Adrenal gland (tissue), 12 donors: ENCODE data around the gene TFF1. TPM values are rescaled to one million over a fixed set of nuclear protein-coding genes. Genes with fewer than 3 reads are reported as not detected.

Experiments used
- DNase-seq, 7 donors: peaks; one replicate each; pipeline ENCODE4 v3.0.0-alpha.2; 2019 to 2020
- H3K27ac ChIP-seq, 5 donors: fragments of 200-600 bp; sonication (generic) in 4 of 5; 1 replicate in 3 of 5; 2 replicates in 2 of 5; pipeline versions ENCODE4 v1.5.1 to v1.8.0; 2016 to 2020; ENCODE audit warnings: mild to moderate bottlenecking in 1 of 5
- H3K27me3 ChIP-seq: fragments of 200-600 bp; 2 replicates; pipeline ENCODE4 v1.8.0; 2021
- H3K36me3 ChIP-seq, 2 donors: fragments of 200-600 bp; replicated peaks in 1 of 2; 1 replicate in 1 of 2; 2 replicates in 1 of 2; pipeline versions ENCODE4 v1.5.1 to v1.8.0; 2018 to 2022
- H3K4me1 ChIP-seq, 2 donors: fragments of 200-600 bp; replicated peaks in 1 of 2; 1 replicate in 1 of 2; 2 replicates in 1 of 2; pipeline versions ENCODE4 v1.5.1 to v1.8.0; 2018 to 2021
- H3K4me3 ChIP-seq, 4 donors: fragments of 200-600 bp; sonication (generic) in 3 of 4; one replicate each; pipeline ENCODE4 v1.5.1; 2016 to 2018
- H3K9me3 ChIP-seq, 3 donors: fragments of 200-600 bp; sonication (generic) in 1 of 3; replicated peaks in 1 of 3; 1 replicate in 2 of 3; 2 replicates in 1 of 3; pipeline versions ENCODE4 v1.5.1 to v1.8.0; 2016 to 2021
- POLR2A ChIP-seq, 2 donors: fragments of 450-650 bp; IDR thresholded peaks; one replicate each; pipeline ENCODE4 v1.6.1; 2017; ENCODE audit warnings: antibody characterized with exemption in 2 of 2, mild to moderate bottlenecking in 2 of 2, moderate library complexity in 1 of 2
- WGBS, 4 donors: extraction: QIAGEN DNeasy Blood & Tissue Kit in 2 of 4; methylation state at CpG; one replicate each; pipeline versions ENCODE4 v1.1.5 to v1.1.7; 2013 to 2017; 5-methylcytosine and 5-hydroxymethylcytosine counted together
- intact Hi-C, 2 donors: fragments of 100-400 bp; cut with DNase I; formaldehyde crosslinking; loops; one replicate each; pipeline versions ENCODE4 v1.14.1 to v1.15.0; 2022 to 2023
- polyA plus RNA-seq, 3 donors: library from polyadenylated mRNA; stranded (reverse); fragments of 200-250 nt in 2 of 3; fragments of 350-450 nt in 1 of 3; fragmentation: Illumina TruSeq in 1 of 3; extraction: RNeasy Lipid Tissue Mini Kit (QIAGEN cat#74804) in 1 of 3; gene quantifications; one replicate each; pipeline ENCODE4 v1.2.3, GENCODE V29; 2013 to 2014
- total RNA-seq, 9 donors: library from RNA; depleted of rRNA in 4 of 9; stranded (reverse); fragments of >200 nt in 4 of 9; fragments of 120-200 nt in 1 of 9; fragmentation: NEBNext Ultra II Directional in 1 of 9; extraction: Animal tissue kit (Norgen Biotek cat#: 25700) in 1 of 9; gene quantifications; one replicate each; pipeline versions ENCODE4 v1.1.0 to v1.2.4, GENCODE V29; 2013 to 2023
- TF ChIP-seq, protein P1 (sequence below), 6 experiments: fragments of 450-650 bp in 4 of 6; fragments of 200-600 bp in 2 of 6; sonication (generic) in 1 of 6; IDR thresholded peaks; 1 replicate in 5 of 6; 2 replicates in 1 of 6; pipeline versions ENCODE4 v1.5.1 to v1.8.0; 2016 to 2021; ENCODE audit warnings: antibody characterized with exemption in 6 of 6, mild to moderate bottlenecking in 2 of 6, moderate library complexity in 1 of 6
- donor health status: healthy with polysubstance abuse.
- donor health status: Bipolar disorder and iron deficiency.
- donor health status: DM: yes; HTN: yes; CAD: no.
- donor health status: DM: no; HTN: no; CAD: no.
- donor health status: DM: no; HTN: no; CAD: no.
- donor health status: DM: yes; HTN: yes; CAD: no.

TFF1 gene
- total and polyA plus RNA-seq, 12 donors: 0.39 to 1.5 (median 0.72) TPM; not detected in 9

DNA sequence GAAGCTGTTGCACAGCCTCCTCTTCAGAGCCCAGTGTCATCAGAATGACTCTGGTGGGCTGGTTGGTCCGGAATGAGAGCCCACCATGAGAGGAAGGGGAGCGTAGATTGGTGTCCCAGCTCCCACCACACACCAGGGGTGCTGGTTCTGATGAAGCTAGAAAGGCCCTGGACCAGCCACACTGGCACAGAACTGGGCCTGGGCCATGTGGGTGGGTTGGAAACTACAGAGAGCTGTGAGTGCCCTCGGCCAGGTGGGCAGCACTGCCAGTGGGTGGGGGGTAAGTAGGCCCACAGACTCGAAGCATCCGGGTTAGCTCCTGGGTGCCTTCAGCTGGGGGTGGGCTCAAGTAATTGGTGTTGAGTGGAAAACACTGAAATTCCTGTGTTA lies 11.6 kb upstream of the TFF1 start:
- 40 to 85% (median 79%) methylated on average over 4 to 5 of the region's 5 CpGs for WGBS, 4 donors
- Histone ChIP-seq H3K4me1 (no peaks in the 10 kb centered on the region), H3K36me3 (no peaks in the 10 kb centered on the region), H3K4me3 (no peak overlapping the region), H3K27me3 (no peaks in the 10 kb centered on the region), H3K27ac (no peak overlapping the region), H3K9me3 (no peaks in the 10 kb centered on the region)
- DNase-seq: no peak
- TF ChIP-seq, protein P1, sequence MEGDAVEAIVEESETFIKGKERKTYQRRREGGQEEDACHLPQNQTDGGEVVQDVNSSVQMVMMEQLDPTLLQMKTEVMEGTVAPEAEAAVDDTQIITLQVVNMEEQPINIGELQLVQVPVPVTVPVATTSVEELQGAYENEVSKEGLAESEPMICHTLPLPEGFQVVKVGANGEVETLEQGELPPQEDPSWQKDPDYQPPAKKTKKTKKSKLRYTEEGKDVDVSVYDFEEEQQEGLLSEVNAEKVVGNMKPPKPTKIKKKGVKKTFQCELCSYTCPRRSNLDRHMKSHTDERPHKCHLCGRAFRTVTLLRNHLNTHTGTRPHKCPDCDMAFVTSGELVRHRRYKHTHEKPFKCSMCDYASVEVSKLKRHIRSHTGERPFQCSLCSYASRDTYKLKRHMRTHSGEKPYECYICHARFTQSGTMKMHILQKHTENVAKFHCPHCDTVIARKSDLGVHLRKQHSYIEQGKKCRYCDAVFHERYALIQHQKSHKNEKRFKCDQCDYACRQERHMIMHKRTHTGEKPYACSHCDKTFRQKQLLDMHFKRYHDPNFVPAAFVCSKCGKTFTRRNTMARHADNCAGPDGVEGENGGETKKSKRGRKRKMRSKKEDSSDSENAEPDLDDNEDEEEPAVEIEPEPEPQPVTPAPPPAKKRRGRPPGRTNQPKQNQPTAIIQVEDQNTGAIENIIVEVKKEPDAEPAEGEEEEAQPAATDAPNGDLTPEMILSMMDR (IDR thresholded peaks at IDR 0.05): no peak
- no peak for TF ChIP-seq POLR2A (IDR thresholded peaks at IDR 0.05)
- intact Hi-C loops: loop anchor here in 1 of 2 donors (5.0 kb wide), 1 partner anchor 61 kb away; the partner anchor contains the start of gene TFF3

DNA sequence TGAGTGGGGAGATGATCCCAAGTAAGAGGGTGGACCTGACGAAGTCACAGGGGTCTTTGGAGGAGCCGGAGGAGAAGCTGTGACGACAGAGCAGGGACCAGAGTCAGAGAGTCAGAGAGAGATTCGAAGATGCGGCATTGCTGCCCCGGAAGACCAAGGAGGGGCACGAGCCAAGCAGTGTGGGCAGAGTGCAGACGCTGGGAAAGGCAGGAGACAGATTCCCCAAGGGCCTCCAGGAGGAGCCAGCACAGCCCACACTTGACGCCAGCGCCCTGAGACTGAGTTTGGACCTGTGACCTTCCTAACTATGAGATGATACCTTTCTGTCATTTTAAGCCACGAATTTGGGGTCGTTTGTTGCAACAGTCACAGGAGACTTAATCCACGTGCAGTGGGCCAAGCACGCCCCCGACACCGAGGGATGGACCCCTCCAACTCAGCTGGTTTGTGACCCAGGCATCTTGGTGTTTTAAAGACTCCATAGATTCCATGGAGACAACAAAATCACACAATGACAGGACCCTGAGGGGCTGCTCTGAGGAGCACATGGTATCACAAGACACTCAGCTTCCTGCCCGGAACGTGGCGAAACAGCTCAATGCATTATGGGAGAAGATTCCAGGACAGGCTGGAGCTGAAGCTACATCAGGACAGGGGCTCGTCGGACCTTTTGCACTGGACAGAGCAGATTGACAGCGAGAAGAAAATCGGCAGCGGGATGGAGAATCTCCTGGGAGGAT lies 11.0 kb upstream of the TFF1 start:
- WGBS, 4 donors: 75 to 84% (median 80%) methylated on average over 24 of the region's 24 CpGs
- no peaks in the 10 kb centered on the region for H3K27me3 ChIP-seq
- TF ChIP-seq POLR2A (IDR thresholded peaks at IDR 0.05): no peak
- TF ChIP-seq, protein P1 (IDR thresholded peaks at IDR 0.05): no peak
- H3K36me3 ChIP-seq: no peaks in the 10 kb centered on the region
- no peaks in the 10 kb centered on the region for H3K4me1 ChIP-seq
- H3K27ac ChIP-seq: no peak overlapping the region
- H3K4me3 ChIP-seq: no peak overlapping the region
- no peaks in the 10 kb centered on the region for H3K9me3 ChIP-seq
- no peak for DNase-seq
- intact Hi-C loops: loop anchor here in 1 of 2 donors (5.0 kb wide), 1 partner anchor 60 kb away; the partner anchor contains the start of gene TFF3

DNA sequence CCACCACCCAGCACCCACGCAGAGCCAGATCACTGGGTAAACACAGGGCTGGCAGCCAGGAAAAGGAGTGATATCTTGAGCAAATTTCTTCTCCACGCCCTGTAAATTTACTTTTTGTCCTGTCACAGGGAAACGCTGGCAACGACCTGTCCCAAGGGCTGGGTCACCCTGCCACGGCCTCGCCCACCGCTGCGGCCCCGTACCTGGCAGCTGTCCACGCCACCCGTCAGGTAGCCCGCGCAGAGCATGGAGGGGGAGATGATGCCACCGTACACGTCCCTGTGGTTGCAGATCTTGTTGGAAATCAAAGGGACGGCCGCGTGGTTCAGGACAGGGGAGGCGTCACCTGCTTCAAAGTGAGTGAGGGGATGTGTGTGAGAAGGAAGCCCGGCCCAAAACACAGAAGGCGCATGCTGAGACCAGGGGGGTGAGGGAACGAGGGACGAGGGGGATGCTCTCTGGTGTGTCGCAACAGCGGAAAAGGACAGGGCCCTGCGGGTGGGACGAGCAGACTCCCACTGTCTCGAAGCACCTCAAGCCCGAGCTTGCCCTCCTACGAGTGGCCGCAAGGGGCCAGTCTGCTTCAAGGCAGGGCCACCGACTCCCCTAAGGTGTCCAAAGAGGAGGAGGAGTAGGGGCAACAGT lies 10.1 kb upstream of the TFF1 start:
- 78 to 81% (median 79%) methylated on average over 27 to 32 of the region's 32 CpGs for WGBS, 4 donors
- Histone ChIP-seq H3K27ac (no peak overlapping the region), H3K4me3 (no peak overlapping the region), H3K36me3 (no peaks in the 10 kb centered on the region), H3K9me3 (no peaks in the 10 kb centered on the region), H3K4me1 (no peaks in the 10 kb centered on the region), H3K27me3 (no peaks in the 10 kb centered on the region)
- peak in 1 of 7 donors; percentile 21 for DNase-seq
- intact Hi-C loops: loop anchor here in 1 of 2 donors (5.0 kb wide), 1 partner anchor 59 kb away; the partner anchor contains the start of gene TFF3
- TF ChIP-seq, protein P1 (IDR thresholded peaks at IDR 0.05): peak in 1 of 6 experiments; percentile 46
- no peak for TF ChIP-seq POLR2A (IDR thresholded peaks at IDR 0.05)

DNA sequence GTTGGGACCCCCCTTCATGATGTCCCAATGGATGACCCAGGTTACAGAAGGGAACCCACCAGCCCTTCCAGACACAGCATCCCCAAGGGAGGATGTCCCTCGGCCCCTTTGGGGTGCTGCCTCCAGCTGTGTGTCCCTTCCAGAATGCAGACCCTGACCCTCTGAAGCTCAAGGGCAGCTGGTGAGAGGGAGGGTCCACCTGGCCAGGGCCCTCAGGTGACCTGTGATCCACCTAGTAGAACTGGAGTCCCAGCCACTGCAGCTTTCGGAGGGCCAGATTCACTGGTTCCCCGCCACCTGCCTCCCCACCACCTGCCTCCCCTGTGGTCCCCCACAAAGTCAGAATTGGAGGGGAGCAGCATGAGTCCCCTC lies 9.6 kb upstream of the TFF1 start:
- Histone ChIP-seq H3K27ac (no peak overlapping the region), H3K4me3 (no peak overlapping the region), H3K27me3 (no peaks in the 10 kb centered on the region), H3K36me3 (no peaks in the 10 kb centered on the region), H3K9me3 (no peaks in the 10 kb centered on the region), H3K4me1 (no peaks in the 10 kb centered on the region)
- intact Hi-C loops: loop anchor here in 1 of 2 donors (5.0 kb wide), 1 partner anchor 59 kb away; the partner anchor contains the start of gene TFF3
- TF ChIP-seq, protein P1 (IDR thresholded peaks at IDR 0.05): no peak
- no peak for TF ChIP-seq POLR2A (IDR thresholded peaks at IDR 0.05)
- WGBS, 4 donors: 86% methylated on average over 3 of the region's 3 CpGs; no CpG with 5 or more reads in 2 of the 4 donors
- no peak for DNase-seq
